HG02938 (cell line): Measurements from ENCODE around the gene F7.

Experiments used
- ATAC-seq: cut with Tn5 transposase; IDR thresholded peaks from one replicate; pipeline ENCODE4 v1.9.1; 2021; ENCODE audit warnings: mild to moderate bottlenecking, moderate library complexity; ENCODE audit not compliant: unreplicated experiment

The F7 gene

GRCh38 chr13:113129921-113130750 lies 24.5 kb downstream of the F7 start:
- no peak for ATAC-seq

DNA sequence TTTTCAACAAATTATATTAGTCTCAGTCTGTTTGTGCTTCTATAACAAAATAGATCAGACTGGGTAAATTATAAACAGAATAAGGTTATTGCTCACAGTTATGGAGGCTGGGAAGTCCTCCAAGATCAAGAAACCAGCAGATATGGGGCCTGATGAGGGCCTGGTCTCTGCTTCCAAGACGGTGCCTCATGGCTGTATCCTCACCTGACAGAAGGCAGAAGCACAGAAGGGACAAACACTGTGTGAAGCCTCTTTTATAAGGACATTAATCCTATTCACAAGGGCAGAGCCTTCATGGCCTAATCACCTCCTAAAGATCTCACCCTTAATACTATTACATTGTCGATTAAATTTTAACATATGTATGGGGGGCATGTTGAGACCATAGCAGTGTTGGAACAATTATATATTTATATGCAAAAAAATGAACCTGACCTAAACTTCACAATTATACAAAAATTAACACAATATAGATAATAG lies 29.7 kb downstream of the F7 start:
- ATAC-seq = no peak

- ATAC-seq = no peak
These were observed 32.2 kb downstream of the F7 start for GRCh38 chr13:113137691-113138298.

GRCh38 chr13:113138792-113139551 lies 33.4 kb downstream of the F7 start:
- no peak for ATAC-seq

- no peak for ATAC-seq
These were observed 34.0 kb downstream of the F7 start for GRCh38 chr13:113139577-113139976.

GRCh38 chr13:113140677-113141600 lies 35.3 kb downstream of the F7 start:
- ATAC-seq = no peak

DNA sequence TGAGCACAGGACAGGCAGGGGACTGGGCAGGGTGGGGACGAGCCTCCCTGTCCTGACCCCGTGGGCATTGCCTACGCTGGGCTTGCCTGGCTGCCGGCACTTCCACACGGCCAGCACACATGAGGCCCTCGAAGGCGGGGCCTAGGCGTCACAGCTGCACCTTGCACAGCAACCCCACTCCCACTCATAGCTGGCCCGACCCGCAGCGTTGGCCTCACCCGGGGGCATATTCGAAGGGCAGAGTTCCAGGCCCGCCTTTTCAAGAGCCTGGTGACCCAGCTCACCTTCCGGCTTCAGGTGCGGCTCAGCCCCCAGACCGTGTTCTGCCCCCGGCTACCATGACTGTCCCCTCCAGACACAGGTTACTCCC lies 36.0 kb downstream of the F7 start:
- ATAC-seq = no peak

DNA sequence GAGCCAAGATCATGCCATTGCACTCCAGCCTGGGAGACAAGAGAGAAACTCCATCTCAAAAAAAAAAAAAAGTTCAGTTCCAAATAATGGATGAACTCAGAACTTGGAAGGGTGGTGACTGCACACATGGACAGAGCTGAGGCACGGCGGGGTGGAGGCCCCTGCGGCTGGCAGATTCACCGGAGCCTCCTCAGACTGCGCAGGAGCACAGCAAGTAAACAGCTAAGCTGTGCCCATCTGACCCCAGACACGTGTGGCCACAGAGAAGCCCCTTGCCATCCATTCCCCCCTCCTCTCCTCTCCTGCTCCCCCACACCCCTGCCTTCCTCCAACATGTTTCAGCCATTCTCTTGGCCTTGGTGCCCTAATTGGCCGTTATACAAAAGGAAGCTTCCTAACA lies 37.3 kb downstream of the F7 start:
- ATAC-seq = no peak

- no peak for ATAC-seq
These were observed 38.1 kb downstream of the F7 start for GRCh38 chr13:113143466-113144254.

- ATAC-seq = no peak
These were observed 38.7 kb downstream of the F7 start for GRCh38 chr13:113144255-113144629.

- ATAC-seq = no peak
These were observed 39.9 kb downstream of the F7 start for GRCh38 chr13:113145496-113145895.

DNA sequence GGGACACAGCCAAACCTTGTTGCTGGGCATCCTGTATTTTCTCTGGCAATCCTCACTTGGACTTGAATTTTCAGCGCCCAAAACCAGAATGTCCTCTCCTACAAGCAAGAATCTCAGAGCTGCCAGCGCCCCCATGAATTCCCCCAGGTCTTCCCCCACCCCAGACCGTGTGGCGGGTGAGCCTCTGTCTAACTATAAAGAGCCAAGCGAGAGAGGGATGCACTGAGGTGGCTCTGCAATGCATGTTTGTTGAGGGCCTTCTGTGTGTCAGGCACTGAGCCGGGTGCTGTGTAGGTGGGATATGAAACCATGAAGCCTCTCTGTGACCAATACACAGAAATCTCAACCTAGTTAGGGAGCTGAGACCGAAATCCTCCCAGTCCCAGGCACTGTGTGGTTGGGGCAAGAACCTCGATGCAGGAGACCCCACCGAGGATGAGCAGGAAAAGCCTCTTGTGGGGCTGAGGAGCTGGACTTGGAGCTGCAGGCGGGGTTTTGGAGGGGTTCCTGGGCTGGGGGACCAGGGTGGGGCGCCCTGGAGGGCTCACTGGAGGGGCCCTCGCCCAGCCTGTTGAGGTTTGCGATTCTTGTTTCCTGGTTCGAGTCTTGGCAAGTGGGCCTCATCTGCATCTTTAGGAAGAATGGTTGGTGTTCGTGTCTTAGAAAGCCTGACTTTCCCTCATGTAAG lies 40.5 kb downstream of the F7 start:
- ATAC-seq = no peak

- ATAC-seq = no peak
These were observed 41.2 kb downstream of the F7 start for GRCh38 chr13:113146750-113147149.

GRCh38 chr13:113147206-113147605 lies 41.6 kb downstream of the F7 start:
- ATAC-seq = no peak

- no peak for ATAC-seq
These were observed 42.8 kb downstream of the F7 start for GRCh38 chr13:113148407-113148806.

GRCh38 chr13:113148940-113149503 lies 43.4 kb downstream of the F7 start:
- ATAC-seq = no peak

DNA sequence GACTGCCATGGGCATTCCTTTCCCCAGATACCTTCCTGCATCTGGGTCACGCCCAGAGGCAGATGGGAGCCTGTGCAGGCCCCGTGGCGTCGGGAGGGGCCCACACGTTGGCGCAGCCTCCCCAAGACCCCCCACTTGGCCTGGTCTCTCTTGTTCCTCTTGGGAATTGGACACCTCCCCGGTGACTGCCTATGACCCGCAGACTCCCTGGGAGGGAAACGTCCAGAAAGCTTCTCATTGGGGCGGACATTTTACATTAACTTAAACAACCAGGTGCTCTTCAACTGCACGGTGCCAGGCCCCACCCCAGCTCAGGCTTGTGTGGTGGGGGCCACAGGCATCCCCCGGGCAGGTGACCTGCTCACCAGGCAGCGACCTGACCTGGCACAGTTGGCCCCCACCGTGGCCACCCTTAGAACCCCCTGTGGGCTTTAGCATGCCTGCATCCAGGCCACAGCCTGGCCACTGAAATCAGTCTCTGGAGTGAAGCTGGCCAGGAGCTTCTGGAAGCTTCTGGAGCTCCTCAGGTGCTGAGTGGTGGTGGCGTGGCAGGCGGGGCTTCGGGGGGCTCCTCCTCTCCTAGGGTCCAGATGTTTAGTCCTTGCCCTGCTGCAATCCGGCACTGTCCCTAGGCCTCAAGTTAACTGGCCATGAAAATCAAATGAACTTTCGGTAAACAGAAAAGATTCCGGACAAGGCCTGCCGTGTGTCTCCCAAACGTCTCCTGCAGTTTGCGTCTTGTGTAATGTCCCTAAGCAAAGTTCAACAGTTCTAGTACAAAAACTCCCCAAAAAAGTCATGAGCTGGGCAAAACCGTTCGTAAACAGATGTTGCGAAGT lies 44.3 kb downstream of the F7 start:
- ATAC-seq = no peak
